ENCODE measurements around the gene CNOT4.
"Not testable (repeated sequence)": the region's sequence is repeated elsewhere in the genome, so short reads cannot be mapped to it uniquely, and the experiment has no call there.

Gene CNOT4

DNA sequence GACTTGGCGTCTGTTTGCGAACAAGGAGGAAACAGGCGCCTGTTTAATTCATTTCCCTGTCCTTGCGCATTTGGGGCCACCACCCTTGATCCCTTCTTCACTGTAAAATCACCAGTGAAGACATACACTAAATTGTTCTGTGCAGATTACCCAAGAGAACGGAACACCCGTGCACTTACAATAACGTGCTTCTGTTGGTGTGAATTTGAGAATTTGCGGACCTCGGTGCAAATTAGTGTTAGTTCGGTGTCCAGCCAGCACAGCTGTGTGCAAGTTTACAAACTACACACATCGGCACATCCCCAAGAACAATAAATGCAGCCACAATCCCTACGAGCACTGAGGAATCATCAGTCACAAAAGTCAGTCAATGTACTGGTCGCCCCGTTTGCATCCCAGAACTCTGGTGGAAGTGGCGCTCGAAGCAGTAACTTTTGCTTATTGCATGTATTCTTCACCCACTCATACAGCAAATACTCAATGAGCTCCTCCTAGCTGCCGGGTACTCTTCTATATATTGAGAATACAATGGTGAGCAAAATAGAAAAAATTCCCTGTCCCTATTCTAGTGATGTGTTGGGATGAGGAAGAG lies 786 bp upstream of the CNOT4 start:
- DNase-seq = peak in 1 of 2 experiments; percentile 32

DNA sequence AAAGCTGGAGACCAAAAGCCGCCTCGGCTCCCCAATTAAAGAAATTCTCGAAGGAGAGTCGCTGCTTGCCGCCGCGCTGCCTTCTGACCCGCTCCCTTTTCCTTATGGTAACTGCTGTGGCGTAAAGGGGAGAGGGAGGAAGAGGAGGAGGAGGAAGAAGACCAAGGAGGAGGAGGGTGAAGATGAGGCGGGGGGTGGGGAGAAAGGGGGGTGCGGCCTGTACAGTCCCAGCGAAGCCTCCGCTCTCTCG lies 388 bp downstream of the CNOT4 start:
- DNase-seq = no peak

- DNase-seq = peak; percentile 80 to 93
Measured at GRCh38 chr7:135508883-135509588, 866 bp downstream of the CNOT4 start.

DNA sequence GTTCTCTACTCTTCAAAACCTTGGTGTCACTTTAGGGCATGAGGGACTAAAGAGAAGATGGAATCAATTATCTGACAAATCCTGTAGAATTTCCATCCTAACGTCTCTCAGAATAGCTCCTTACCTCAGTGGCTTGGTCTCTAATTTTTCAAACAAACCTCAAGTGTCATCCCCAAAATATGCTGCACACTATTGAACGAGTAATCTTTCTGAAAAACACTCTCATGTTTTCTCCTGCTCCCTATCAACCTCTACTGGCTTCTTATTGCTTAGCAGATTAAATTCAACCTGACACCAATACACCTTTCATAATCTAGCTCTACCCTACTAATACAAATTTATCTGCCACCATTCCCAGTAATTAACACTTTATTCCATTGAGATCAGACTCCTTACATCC lies 8.5 kb downstream of the CNOT4 start:
- no peak for DNase-seq

DNA sequence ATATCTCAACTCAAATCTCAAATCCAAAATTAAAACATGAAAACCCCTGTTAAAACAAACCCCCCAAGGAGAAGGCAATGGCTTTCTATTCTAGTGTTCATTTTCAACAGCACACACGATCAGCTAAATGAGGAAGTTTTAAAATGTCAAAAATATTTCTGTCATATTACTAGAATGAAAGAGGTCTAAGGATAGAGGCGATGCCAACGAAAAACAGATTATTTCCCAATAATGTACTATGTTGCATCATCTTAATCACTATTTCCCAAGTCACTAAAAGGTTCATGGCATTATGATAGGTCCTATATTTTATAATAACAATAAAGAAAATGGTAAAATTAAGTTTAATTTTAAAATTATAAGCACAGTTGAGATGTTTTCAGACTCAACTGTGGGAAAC lies 10.1 kb downstream of the CNOT4 start:
- DNase-seq = no peak

GRCh38 chr7:135497161-135497560 lies 12.7 kb downstream of the CNOT4 start:
- DNase-seq = not testable (repeated sequence)

GRCh38 chr7:135493362-135493761 lies 16.5 kb downstream of the CNOT4 start:
- DNase-seq = no peak

DNA sequence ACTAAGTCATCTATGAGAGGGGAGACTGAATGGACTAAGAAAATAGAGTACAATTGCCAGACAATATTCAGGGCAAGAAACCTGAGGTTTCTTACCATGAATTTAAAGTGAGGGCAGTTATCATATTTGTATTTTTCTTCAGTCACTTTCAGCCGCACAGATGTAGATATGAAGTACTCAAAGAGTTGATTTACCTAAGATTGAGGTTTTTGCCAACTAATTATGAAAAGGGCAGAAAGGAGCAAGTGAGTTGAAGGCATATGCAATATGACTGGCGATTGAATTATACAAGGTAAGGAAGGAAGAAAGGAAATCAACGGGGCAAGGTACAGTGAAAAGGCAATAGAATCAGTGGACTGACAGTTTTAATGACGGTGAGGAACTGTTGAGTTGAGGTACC lies 17.8 kb downstream of the CNOT4 start:
- no peak for DNase-seq

DNA sequence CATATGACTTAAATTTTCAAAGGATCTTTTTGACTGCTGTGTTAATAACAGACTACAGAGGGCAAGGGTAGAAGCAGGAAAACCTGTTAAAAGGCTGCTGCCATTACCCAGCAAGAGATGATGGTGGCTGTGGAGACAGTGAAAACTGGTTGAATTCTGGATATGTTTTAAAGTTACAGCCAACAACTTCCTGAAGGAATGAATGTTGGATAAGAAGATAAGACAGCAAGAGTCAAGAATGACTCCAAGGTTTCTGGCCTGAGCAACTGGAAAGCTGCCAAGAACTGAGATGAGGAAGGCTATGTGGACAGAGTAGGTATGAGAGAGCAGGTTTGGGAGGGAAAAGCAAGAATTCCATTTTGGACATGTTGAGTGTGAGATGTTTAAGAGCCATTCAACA lies 19.1 kb downstream of the CNOT4 start:
- DNase-seq = no peak

- DNase-seq = no peak
Measured at GRCh38 chr7:135489791-135490190, 20.1 kb downstream of the CNOT4 start.

DNA sequence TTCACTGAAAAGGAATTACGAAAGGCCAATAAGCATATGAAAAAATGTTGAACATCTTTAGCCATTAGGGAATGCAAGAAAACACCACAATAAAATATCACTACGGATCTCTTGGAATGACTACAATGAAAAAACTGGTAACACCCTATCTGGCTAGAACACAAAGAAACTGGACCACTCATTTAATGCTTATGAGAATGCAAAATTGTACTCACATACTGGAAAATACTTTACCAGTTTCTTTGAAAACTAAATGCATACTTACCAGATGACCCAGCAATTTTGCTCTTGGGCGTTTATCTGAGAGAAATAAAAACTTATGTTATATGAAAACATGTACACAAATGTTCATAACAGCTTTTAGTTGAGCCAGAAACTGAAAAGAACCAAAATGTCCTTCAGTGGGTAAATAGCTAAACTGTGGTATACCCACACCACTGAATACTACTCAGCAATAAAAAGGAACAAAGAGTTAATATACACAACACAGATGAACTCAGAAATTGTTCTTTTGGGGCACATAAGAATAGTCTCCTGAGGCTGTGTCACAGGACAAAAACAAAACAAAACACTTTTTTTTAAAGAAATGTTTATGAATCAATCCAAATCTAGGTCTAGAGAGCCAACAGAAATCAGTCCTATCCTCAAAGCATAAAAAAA lies 23.5 kb downstream of the CNOT4 start:
- DNase-seq = no peak

- DNase-seq = no peak
Measured at GRCh38 chr7:135481598-135481979, 28.3 kb downstream of the CNOT4 start.

DNA sequence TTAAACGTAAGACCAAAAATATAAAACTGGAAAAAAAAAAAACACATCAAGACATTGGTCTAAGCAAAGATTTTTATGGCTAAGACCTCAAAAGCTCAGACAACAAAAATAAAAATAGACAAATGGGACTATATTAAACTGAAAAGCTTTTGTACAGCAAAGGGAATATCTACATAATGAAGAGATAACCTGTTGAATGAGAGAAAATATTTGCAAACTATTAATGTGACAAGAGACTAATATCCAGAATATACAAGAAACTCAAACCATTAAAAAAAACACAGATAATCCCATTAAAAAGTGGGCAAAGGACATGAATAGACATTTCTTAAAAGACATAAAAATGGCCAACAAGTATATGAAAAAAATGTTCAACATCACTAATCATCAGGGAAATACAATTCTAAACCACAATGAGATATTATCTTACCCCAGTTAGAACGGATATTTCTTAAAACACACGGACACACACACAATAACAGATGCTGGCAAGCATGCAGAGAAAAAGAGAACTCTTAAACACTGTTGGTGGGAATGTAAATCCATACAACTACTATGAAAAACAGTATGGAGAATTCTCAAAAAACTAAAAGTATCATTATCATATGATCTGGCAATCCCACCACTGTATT lies 28.8 kb downstream of the CNOT4 start:
- DNase-seq = no peak

- DNase-seq = no peak
Measured at GRCh38 chr7:135475521-135475920, 34.4 kb downstream of the CNOT4 start.

GRCh38 chr7:135469705-135470104 lies 40.2 kb downstream of the CNOT4 start:
- DNase-seq = not testable (repeated sequence)

DNA sequence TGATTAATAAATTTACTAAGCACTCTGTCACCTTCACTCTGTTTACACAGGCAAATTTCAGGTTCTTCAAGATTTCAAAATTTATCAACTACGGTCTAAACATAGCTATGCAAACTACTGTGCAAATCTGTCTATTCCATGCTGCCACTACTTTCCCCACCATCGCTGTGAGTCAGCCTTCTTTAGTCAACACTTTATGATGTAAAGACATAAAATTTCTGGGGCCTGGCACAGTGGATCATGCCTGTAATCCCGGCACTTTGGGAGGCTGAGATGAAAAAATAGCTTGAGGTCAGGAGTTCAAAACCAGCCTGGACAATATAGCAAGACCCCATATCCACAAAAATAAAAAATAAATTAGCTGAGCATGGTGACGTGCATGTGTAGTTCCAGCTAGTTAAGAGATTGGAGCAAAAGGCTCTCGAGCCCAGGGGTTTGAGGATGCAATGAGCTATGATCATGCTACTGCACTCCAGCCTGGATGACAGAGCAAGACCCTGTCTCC lies 42.6 kb downstream of the CNOT4 start:
- DNase-seq = no peak

DNA sequence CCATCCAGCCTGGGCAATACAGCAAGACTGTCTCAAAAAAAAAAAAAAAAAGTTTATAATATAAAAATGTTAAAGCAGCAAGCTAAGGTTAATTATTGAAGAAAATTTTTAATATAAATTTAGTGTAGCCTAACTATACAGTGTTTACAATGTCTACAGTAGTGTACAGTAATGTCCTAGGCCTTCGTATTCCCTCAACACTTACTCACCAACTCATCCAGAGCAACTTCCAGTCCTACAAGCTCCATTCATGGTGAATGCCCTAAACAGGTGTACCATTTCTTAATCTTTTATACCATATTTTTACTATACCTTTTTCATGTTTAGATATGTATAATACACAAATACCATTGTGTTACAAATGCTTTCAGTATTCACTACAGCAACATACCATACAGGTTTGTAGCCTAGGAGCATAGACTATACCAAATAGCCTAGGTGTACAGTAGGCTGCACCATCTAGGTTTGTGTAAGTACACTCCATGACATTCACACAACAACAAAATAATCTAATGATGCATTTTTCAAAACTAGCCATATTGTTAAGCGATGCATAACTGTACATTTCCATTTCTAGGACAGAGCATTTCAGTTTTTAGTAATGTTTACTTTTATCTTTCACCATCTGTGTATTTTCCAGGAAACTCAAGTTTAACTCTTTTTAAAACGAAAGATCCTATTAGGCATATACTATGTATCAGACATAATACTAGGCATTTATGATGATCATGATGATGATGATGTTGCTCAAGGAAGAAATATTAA lies 43.3 kb downstream of the CNOT4 start:
- no peak for DNase-seq

- DNase-seq = no peak
Measured at GRCh38 chr7:135463908-135464307, 46.0 kb downstream of the CNOT4 start.

GRCh38 chr7:135459951-135460567 lies 49.8 kb downstream of the CNOT4 start:
- no peak for DNase-seq

- no peak for DNase-seq
Measured at GRCh38 chr7:135459076-135459475, 50.8 kb downstream of the CNOT4 start.

DNA sequence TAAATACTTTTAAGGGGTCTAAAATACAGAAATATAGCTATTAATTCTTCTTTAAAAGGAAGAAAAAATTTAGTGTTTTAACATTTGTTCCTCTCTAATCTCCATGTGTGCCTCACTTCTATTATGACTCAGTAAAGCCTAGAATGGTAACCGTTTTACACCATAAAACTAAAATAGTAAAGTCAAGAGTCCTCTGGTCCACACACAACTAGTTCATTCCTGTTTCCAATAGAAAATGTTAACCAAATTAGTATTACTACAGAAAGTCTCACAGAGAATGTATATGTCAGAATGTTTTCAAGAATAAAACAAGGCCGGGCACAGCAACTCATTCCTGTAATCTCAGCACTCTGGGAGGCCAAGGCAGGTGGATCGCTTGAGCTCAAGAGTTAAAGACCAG lies 55.8 kb downstream of the CNOT4 start:
- DNase-seq = no peak

- DNase-seq = no peak
Measured at GRCh38 chr7:135449436-135449835, 60.5 kb downstream of the CNOT4 start.

DNA sequence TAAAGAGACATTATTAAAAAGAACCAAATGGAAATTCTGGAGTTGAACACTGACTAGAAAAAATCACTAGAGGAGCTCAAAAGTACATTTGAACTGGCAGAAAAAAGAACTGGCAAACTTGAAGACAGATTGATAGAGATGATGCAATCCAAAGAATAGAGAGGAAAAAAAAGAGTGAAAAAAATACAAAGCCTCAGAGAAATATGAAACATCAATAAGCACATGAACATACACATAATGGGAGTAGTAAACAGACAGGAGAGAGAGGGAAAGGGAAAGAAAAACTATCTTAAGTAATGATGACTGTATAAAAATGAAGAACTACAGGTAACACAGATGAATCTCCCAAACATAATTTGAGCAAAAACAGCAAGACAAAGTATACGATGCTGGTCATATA lies 61.1 kb downstream of the CNOT4 start:
- DNase-seq = no peak
